NOMO-1 (cell line): ENCODE results near the gene ZNF527.
"Not testable (repeated sequence)": the region's sequence is repeated elsewhere in the genome, so short reads cannot be mapped to it uniquely, and the experiment has no call there.

Experiments used
- DNase-seq, 2 experiments: peaks; one replicate each; lab custom pipeline; 2025; ENCODE audit not compliant: unreplicated experiment in 2 of 2; lab: John Stamatoyannopoulos, UW

ZNF527 gene

DNA sequence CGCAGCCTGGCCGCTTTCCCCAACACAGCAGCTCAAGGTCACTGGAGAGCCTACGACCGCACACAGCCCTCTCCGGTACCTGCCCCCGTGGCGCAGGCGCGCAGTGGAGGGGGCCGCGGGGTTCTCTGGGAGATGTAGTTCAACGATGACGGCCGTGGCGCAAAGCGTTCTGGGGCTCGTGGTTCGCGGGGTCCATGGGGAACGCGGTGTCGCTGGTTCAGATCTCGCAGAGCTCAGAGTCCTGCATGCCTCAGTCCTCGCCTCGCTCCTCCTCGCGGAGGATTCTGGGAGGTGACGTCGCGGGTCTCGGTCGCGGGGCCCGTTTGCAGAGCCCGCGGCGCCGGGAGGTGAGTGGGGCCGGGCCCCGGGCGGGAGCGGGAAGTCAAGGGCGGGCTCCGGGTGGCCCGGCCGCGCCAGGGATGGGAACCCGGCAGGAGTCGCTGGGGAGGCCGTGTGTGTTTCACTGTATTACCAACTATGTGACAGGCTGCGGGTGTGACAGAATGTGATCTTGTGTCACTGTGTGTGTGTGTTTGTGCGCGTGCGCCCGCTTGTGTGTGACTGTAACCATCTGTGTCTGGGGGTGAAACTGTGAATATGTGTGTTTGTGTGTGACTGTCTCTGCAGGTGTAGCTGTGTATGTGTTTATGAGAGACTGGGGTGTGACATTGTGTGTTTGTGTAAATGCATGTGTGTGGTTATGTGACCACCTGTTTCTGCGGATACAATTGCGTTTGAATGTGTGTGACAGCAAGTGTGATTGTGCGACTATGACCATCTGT, at the start of gene ZNF527:
Gene ZNF527, plus strand, starts transcription at position 220 of the 782 bp plus-strand sequence. CDS start 3,100 bp downstream, outside the sequence.
- DNase-seq: peak; percentile 95 to 96

DNA sequence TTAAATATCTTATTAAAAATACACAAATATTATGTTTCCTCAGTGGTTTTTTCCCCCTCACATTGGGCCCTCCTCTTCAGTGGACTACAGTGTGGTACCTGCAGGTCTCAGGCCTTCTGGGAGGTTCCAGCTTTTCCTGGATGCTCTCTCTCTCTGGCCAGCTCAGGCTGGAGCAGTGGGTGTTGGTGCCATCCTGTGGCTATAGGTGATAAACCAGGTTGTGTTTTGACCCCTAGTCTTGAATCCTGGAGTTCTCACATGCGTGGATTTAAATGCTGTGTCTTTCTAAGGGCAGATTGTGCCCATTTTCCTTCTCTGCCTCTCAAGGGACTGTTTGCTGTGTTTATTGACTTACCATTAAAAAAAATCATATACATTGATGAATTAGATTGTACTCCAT, 41.2 kb upstream of the ZNF527 start:
- DNase-seq: no peak

DNA sequence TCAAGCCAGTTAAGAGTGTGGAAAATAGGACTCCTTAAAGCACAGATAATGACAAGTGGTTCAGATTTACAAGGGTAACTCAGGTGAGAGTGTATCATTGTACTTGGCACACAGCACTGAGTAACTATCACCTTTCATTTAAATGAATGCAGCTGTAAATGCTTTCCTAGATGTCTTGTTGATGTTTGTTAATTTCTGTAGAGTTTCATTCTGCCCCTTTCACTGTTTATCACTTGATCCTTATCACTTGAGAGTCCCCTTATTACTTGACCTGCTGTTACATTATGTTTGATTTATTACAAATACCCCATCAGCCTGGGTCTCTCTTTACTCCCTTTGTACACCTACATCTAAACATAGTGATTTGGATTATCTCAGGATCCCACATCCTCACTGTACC, 38.1 kb upstream of the ZNF527 start:
- DNase-seq: no peak

DNA sequence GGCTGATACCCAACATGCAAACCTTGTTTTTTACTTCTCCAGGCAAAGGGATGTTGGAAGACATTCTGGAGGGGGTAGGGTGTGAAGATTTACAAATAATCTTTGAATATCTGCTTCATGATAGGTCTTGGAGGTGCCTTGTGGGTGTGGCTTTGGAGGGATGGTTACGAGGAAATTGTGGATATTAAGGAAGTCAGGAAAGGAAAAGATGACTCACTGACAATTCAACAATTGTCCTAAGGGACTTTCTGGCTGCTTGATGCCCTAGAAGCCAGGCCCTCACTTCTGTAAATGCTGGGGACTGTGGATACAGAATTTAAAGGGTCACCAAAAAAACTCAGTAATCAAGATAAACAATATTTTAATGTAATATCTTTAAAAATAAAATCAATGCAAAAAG, 37.4 kb upstream of the ZNF527 start:
- no peak for DNase-seq

DNA sequence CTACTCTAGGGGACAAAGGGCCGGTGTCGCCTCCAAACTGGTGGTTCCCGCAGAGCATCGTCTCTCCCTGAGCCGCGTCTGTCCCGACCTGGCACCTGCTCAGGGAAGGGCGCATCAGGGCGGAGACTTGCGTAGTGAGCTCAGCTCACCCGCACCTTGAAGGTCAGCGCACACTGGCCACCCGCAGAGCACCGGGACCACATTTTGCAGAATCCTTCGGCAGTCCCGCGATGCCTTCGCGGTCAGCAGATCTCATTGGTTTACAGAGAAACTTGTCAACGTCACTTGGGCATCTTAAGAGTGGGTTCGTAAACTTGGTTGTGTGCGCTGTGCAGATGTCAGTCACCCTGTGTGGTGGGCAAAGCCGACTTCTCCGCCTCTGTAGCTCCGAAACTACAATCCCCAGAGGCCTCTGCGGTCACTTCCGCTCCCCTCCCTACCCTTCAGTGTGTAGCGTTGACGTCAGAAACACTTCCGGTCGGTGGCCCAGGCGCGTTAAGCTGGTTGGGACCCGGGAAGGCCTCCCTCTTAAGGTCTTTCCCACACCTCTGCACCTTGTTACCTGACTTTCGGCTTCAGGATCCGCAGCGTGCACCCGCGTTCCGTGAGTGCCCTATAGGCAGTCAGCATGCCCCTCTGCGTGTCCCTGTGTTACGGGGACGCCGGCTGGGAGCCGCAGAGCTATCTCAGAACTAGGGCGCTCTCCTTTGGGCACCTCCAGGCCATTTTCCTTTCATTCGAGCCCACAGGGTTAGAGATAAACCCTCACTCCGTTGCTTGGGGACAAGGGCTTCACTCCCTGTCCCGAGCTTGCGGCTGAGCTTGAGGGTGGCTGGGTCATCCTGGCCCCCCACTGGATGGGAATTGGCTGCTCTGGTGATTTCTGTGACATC, 36.5 kb upstream of the ZNF527 start:
- no peak for DNase-seq

DNA sequence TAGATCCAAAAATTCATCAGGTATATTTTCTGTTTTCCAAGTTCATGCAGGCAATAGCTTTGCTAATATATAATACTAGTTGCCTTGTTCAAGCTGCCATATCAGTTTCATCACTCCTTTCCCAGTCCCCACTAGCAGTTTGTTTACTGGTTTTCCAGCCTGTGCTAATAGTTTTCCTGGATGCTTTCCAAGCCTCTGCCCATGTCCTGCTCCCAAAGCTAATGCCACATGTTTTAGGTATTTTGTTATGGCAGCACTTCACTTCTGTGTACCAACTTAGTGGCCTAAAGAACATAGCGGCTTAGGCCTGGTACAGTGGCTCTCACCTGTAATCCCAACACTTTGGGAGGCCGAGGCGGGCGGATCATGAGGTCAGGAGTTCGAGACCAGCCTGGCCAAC, 28.1 kb upstream of the ZNF527 start:
- no peak for DNase-seq

DNA sequence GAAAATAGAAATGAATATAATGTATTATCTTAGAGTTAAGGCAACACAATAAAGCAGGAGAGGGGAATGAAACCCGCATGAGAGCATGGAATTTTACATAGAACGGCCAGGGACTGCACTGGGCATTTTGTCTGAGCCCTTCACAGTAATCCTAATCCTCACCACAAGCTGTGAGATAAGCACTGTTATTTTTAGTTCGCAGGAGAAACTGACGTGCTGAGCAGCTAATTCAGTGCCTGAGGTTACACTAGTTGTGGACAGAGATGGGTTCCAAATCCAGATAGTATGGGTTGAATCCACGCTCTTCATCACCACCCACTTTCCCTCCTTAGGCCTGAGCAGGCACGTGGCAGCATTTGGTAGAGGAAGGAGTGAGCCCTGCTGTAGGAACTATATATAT, 24.8 kb upstream of the ZNF527 start:
- DNase-seq: no peak

DNA sequence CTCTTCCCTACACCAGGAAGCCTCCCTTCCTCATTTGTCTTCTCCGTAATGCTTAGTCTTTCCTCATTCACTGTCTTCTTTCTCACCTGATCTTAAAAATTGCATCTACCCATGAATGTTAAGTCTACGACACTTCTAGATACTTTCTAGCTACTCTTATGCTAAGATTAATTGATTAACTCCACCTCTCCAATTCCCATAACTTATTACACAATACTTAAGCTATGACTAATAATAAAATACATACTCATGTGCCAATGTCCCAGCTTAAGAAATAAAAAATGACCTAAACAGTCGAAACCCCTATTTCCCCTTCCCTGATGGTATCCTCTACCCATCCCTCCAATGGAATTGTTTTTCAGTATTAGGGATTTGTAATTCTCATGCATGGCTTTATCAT, 22.8 kb upstream of the ZNF527 start:
- no peak for DNase-seq

DNA sequence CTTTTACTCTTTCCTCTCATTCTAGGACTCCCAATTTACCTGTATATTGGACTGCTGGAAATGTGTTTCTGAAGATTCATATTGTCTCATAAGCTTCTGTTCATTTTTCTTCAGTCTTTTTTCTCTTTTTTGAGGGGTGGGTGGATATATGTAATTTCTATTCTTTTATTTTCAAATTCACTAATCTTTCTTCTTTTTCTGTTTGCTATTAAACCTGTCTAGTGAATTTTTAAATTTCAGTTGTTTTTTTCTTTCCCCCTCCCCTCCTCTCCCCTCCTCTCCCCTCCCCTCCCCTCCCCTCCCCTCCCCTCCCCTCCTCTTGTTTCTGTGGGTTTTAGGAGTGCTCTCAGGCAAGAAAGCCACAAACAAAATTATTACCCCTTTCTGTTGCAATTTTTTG, 16.9 kb upstream of the ZNF527 start:
- DNase-seq: no peak

DNA sequence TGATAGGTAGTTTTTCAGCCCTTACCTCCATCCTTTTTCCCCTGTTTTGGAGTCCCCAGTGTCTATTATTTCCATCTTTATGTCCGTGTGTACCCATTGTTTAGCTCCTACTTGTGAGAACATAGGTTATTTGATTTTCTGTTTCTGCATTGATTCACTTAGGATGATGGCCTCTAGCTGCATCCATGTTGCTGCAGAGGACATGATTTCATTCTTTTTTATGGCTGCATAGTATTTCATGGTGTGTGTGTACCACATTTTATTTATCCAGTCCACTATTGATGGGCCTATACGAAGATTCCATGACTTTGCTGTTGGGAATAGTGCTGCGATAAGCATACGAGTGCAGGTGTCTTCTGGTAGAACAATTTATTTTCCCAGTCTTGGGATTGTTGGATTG, 15.0 kb upstream of the ZNF527 start:
- no peak for DNase-seq

DNA sequence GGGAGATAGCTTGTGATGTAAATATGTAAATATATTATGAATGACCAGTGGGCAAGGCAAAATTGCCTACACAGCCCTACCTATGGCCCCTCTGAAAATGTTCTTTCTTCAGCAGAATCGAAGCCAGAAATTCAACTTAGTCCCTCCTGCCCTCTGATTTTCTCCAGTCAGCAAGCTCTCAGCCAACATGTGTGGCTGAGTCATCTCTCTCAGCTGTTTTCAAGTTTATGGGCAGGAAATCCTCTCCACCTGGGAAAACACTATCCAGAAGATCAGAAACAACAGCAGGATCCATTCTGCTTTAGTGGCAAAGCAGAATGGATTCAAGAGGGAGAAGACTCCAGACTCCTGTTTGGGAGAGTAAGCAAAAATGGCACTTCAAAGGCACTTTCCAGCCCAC, 8.9 kb upstream of the ZNF527 start:
- DNase-seq: no peak

DNA sequence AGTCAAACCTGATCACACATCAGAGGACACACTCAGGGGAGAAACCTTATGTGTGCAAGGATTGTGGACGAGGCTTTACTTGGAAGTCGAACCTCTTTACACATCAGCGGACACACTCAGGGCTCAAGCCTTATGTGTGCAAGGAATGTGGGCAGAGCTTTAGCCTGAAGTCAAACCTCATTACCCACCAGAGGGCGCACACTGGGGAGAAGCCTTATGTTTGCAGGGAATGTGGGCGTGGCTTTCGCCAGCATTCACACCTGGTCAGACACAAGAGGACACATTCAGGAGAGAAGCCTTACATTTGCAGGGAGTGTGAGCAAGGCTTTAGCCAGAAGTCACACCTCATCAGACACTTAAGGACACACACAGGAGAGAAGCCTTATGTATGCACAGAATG, 8.2 kb upstream of the ZNF527 start:
- DNase-seq: no peak

DNA sequence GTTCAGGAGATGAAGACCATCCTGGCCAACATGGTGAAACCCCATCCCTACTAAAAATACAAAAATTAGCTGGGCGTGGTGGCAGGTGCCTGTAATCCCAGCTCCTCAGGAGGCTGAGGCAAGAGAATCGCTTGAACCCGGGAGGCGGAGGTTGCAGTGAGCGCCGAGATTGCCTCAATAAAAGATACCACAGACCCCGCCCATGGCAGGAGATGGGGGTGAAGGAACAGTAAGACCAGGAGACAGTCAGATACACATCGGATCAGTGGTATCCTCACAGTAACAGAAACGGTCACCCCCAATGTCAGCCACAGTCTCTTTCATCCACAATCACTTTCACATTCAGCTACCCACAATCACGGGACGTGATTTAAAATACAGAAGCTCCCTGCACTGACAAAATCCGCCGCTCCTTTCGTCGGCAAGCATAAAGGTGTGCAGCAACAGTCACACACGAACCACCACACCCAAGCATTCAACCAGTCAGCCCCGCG, 466 bp upstream of the ZNF527 start:
- DNase-seq: not testable (repeated sequence)

DNA sequence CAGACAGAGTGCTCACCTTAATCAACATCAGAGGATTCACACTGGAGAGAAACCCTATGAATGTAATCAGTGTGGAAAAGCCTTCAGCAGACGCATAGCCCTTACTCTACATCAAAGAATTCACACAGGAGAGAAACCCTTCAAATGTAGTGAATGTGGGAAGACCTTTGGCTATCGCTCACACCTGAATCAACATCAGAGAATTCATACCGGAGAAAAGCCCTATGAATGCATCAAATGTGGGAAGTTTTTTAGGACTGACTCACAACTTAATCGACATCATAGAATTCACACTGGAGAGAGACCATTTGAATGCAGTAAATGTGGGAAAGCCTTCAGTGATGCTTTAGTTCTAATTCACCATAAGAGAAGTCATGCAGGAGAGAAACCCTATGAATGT, 18.3 kb downstream of the ZNF527 start:
- DNase-seq: no peak

DNA sequence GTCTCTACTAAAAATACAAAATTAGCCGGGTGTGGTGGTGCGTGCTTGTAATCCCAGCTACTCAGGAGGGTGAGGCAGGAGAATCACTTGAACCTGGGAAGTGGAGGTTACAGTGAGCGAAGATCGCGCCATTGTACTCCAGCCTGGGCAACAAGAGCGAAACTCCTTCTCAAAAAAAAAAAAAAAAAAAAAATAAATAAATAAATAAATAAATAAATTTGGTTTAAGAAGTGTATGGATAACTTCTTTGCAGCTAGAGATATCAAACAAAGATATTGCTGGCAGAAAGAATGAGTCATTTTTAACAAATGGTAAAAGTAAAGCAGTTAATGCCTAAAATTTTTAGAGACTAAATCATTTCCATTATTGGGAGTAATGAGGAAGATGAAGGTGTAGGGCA, 20.5 kb downstream of the ZNF527 start:
- DNase-seq: not testable (repeated sequence)

DNA sequence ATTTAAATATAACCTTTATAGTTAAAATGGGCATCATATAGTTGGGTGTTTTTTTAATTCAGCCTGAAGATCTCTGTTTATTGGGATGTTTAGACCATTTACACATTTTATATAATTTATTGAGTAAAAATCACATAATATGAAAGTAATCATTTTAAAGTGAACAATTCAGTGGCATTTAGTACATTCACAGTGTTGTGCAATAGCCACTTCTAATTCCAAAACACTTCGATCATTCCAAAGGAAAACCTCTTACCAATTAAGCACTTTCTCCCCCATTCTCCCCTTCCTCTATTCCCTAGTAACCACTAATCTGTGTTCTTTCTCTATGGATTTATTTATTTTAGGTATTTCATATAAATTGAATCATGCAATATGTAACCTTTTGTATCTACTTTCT, 30.2 kb downstream of the ZNF527 start:
- DNase-seq: no peak

DNA sequence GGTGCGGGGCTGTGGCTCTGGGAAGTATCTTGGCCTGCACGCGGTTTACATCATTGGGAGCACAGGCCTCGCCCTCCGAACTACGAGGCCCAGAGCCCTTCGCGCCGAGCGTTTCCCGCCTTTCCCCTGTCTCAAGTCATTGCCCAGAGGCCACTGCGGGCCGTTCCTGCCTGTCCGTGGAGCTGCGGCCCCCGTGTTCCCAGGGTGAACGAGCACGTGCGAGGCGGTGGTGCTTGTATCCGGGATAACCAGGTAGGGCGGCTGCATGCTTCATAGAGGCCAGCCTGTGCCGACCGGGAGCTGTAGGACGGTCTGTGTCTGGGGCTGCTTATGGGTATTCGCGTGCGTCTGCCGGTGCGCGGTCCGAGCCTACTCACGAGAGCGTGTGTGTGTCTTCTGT, 32.5 kb downstream of the ZNF527 start:
- no peak for DNase-seq

DNA sequence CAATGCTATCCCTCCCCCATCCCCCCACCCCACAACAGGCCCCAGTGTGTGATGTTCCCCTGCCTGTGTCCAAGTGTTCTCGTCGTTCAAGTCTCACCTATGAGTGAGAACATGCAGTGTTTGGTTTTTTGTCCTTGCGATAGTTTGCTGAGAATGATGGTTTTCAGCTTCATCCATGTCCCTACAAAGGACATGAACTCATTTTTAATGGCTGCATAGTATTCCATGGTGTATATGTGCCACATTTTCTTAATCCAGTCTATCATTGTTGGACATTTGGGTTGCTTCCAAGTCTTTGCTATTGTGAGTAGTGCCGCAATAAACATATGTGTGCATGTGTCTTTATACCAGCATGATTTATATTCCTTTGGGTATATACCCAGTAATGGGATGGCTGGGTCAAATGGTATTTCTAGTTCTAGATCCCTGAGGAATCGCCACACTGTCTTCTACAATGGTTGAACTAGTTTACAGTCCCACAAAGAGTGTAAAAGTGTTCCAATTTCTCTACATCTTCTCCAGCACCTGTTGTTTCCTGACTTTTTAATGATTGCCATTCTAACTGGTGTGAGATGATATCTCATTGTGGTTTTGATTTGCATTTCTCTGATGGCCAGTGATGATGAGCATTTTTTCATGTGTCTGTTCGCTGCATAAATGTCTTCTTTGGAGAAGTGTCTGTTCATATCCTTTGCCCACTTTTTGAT, 35.4 kb downstream of the ZNF527 start:
- DNase-seq: not testable (repeated sequence)

DNA sequence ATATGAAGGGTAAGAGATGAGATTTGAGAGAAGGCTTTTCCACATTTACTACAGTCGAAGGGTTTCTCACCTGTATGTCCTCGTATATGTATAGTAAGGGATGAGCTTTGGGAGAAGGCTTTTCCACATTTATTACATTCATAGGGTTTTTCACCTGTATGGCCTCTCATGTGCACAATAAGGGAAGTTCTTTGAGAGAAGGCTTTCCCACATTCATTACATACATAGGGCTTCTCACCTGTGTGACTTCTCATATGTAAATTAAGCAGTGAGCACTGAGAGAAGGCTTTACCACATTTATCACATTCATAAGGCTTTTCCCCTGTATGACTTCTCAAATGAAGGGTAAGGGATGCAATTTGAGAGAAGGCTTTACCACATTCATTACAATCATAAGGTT, 41.8 kb downstream of the ZNF527 start:
- DNase-seq: no peak

DNA sequence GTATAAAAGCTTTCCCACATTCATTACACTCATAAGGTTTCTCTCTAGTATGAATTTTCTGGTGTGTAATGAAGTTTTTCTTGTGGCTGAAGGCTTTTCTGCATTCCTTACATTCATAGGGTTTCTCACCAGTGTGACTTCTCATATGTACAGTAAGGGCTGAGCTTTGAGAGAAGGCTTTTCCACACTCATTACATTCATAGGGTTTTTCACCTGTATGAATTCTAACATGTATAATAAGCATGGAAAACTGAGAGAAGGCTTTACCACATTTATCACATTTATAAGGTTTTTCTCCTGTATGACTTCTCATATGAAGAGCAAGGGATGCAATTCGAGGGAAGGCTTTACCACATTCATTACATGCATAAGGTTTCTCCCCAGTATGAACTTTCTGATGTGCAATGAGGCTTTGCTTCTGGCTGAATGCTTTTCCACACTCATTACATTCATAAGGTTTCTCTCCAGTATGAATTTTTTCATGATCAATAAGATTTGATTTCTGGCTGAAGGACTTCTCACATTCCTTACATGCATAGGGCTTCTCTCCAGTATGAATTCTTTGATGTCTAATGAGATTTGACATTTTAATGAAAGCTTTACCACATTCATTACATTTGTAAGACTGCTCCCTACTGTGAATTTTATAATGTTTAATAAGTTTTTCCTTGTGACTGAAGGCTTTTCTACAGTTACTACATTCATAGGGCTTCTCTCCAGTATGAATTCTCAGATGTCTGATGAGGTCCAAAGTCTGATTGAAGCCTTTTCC, 42.6 kb downstream of the ZNF527 start:
- no peak for DNase-seq
